Gastrocnemius medialis (tissue), 4 donors: ENCODE results near the gene EIF4E3.

ENCODE experiments used
- POLR2A ChIP-seq, 2 donors: fragments of 450-650 bp; IDR thresholded peaks; one replicate each; pipeline ENCODE4 v1.6.1; 2017; ENCODE audit warnings: antibody characterized with exemption in 2 of 2, mild to moderate bottlenecking in 2 of 2, moderate library complexity in 2 of 2
- TF ChIP-seq, protein P1 (sequence below), 5 experiments: fragments of 450-650 bp in 3 of 5; fragments of 200-600 bp in 2 of 5; sonication (generic) in 2 of 5; IDR thresholded peaks in 4 of 5; conservative IDR thresholded peaks in 1 of 5; 1 replicate in 4 of 5; 2 replicates in 1 of 5; pipeline ENCODE4 v1.5.1; 2016 to 2019; ENCODE audit warnings: antibody characterized with exemption in 5 of 5, mild to moderate bottlenecking in 3 of 5, moderate library complexity in 3 of 5

DNA sequence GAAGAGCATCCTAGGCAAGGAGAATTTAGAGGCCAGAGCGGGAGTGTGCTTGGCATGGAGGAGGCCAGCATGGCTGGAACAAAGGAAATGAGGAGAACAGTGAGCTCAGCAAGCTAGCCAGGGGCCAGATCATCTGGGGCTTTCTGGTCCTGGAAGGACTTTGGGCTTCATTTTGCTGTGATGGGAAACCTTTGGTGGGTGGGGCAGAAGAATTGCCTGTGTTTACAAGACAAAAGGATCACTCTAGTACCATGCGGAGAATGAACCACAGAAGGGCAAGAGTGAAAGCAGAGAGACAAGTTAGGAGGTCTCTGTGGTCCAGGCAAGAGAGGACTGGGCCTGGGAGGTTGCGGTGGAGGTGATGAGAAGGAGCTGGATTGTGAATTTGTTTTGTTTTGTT, 80.1 kb downstream of the EIF4E3 start:
- TF ChIP-seq, protein P1, sequence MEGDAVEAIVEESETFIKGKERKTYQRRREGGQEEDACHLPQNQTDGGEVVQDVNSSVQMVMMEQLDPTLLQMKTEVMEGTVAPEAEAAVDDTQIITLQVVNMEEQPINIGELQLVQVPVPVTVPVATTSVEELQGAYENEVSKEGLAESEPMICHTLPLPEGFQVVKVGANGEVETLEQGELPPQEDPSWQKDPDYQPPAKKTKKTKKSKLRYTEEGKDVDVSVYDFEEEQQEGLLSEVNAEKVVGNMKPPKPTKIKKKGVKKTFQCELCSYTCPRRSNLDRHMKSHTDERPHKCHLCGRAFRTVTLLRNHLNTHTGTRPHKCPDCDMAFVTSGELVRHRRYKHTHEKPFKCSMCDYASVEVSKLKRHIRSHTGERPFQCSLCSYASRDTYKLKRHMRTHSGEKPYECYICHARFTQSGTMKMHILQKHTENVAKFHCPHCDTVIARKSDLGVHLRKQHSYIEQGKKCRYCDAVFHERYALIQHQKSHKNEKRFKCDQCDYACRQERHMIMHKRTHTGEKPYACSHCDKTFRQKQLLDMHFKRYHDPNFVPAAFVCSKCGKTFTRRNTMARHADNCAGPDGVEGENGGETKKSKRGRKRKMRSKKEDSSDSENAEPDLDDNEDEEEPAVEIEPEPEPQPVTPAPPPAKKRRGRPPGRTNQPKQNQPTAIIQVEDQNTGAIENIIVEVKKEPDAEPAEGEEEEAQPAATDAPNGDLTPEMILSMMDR (IDR thresholded peaks at IDR 0.05 in 4 of 5, conservative IDR thresholded peaks at IDR 0.05 in 1 of 5) = no peak
- TF ChIP-seq POLR2A (IDR thresholded peaks at IDR 0.05) = no peak
